Measurements from ENCODE around the gene GMDS.

DNA sequence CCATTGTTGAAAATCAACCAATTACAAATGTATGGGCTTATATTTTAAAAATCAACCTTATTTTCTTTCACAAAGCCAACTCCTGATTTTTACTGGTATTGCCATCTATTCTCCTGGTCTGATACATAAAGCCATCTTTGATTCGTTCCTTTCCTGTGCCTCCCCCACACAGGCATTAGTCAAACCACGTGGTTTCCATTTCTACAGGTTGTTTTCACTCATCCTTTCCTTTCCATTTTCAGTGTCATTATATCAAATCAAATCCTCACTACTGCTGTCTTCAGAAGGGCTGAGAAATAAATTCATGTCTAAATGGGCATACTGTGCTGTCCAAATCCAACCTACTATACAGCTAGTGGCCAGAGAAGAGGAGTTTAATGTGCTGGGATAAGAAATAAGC is 354.4 kb downstream of the GMDS start:
- TF ChIP-seq JUN (CRISPR knock-in tag; IDR thresholded peaks at IDR 0.05) (no peak), ESRRA (CRISPR knock-in tag; IDR thresholded peaks at IDR 0.05; ENCODE audit: borderline replicate concordance) (no peak), NR3C1 (CRISPR knock-in tag; conservative IDR thresholded peaks at IDR 0.05; ENCODE audit: low read depth) (no peak), FOXK1 (CRISPR knock-in tag; IDR thresholded peaks at IDR 0.05) (no peak), FOXJ3 (CRISPR knock-in tag; IDR thresholded peaks at IDR 0.05; ENCODE audit: borderline replicate concordance) (no peak)
- TF ChIP-seq, protein P1, sequence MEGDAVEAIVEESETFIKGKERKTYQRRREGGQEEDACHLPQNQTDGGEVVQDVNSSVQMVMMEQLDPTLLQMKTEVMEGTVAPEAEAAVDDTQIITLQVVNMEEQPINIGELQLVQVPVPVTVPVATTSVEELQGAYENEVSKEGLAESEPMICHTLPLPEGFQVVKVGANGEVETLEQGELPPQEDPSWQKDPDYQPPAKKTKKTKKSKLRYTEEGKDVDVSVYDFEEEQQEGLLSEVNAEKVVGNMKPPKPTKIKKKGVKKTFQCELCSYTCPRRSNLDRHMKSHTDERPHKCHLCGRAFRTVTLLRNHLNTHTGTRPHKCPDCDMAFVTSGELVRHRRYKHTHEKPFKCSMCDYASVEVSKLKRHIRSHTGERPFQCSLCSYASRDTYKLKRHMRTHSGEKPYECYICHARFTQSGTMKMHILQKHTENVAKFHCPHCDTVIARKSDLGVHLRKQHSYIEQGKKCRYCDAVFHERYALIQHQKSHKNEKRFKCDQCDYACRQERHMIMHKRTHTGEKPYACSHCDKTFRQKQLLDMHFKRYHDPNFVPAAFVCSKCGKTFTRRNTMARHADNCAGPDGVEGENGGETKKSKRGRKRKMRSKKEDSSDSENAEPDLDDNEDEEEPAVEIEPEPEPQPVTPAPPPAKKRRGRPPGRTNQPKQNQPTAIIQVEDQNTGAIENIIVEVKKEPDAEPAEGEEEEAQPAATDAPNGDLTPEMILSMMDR (IDR thresholded peaks at IDR 0.05), result no peak
- TF ChIP-seq, protein P2, sequence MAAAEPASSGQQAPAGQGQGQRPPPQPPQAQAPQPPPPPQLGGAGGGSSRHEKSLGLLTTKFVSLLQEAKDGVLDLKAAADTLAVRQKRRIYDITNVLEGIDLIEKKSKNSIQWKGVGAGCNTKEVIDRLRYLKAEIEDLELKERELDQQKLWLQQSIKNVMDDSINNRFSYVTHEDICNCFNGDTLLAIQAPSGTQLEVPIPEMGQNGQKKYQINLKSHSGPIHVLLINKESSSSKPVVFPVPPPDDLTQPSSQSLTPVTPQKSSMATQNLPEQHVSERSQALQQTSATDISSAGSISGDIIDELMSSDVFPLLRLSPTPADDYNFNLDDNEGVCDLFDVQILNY (CRISPR knock-in tag; IDR thresholded peaks at IDR 0.05), result no peak

Measured in WTC11 (cell line).